Thoracic aorta (tissue), 2 donors: Measurements from ENCODE around the gene CXCL6. TPM values are rescaled to one million over a fixed set of nuclear protein-coding genes. Genes with fewer than 3 reads are reported as not detected.

Source experiments
- ATAC-seq: fragments of 150-250 bp; one replicate; pipeline ENCODE4 v1.8.0; 2017; ENCODE audit warnings: low read depth; ENCODE audit not compliant: insufficient number of reproducible peaks, low FRiP score
- DNase-seq: peaks from one replicate; pipeline ENCODE4 v3.0.0-alpha.2; 2020; ENCODE audit warnings: low spot score
- H3K27ac ChIP-seq, 2 donors: fragments of 200-600 bp; sonication (generic); 1 replicate in 1 of 2; 2 replicates in 1 of 2; pipeline ENCODE4 v1.5.1; 2016; ENCODE audit warnings: mild to moderate bottlenecking in 2 of 2, moderate library complexity in 2 of 2
- H3K27me3 ChIP-seq: fragments of 200-600 bp; sonication (generic); replicated peaks from 2 replicates; pipeline ENCODE4 v1.6.0; 2016; ENCODE audit warnings: mild to moderate bottlenecking; ENCODE audit not compliant: insufficient read depth
- H3K36me3 ChIP-seq: fragments of 200-600 bp; sonication (generic); one replicate; pipeline ENCODE4 v1.5.1; 2016
- H3K4me1 ChIP-seq, 2 donors: fragments of 200-600 bp; sonication (generic); 1 replicate in 1 of 2; 2 replicates in 1 of 2; pipeline versions ENCODE4 v1.5.1 to v1.6.0; 2016; ENCODE audit warnings: low read depth in 2 of 2, mild to moderate bottlenecking in 1 of 2; ENCODE audit not compliant: control insufficient read depth in 1 of 2
- H3K4me3 ChIP-seq: fragments of 200-600 bp; sonication (generic); 2 replicates; pipeline ENCODE4 v1.5.1; 2016; ENCODE audit warnings: mild to moderate bottlenecking
- H3K9me3 ChIP-seq: fragments of 200-600 bp; sonication (generic); 2 replicates; pipeline ENCODE4 v1.5.1; 2016
- CTCF ChIP-seq: fragments of 200-600 bp; sonication (generic); IDR thresholded peaks from one replicate; pipeline ENCODE4 v1.5.1; 2019; ENCODE audit warnings: antibody characterized with exemption
- total RNA-seq, 2 donors: library from RNA; depleted of rRNA; stranded (reverse); fragments of >200 nt; gene quantifications; one replicate each; pipeline versions ENCODE4 v1.1.0 to v1.2.3, GENCODE V29; 2016

Gene CXCL6
- total RNA-seq, result not detected

- TF ChIP-seq CTCF, result no peak
- Histone ChIP-seq H3K4me3 (peak within 1 kb of the TSS; percentile 71), H3K36me3 (no peaks in the 10 kb centered on the region), H3K27me3 (no peaks in the 10 kb centered on the region), H3K27ac (no peak within 1 kb of the TSS), H3K4me1 (peaks cover 6 to 12% of the 10 kb centered on the region in 2 donors), H3K9me3 (no peaks in the 10 kb centered on the region)
- no peak for ATAC-seq
- no peak for DNase-seq
These were observed at the start of gene CXCL6 for GRCh38 chr4:73836373-73837279. Gene CXCL6, plus strand, starts transcription at chr4:73836678. Its CDS starts 73 bp downstream, at chr4:73836751.

GRCh38 chr4:73788411-73788810 is 48.1 kb upstream of the CXCL6 start:
- Histone ChIP-seq H3K4me1 (no peaks in the 10 kb centered on the region), H3K4me3 (no peak overlapping the region), H3K27ac (no peak overlapping the region), H3K9me3 (no peaks in the 10 kb centered on the region), H3K27me3 (no peaks in the 10 kb centered on the region), H3K36me3 (no peaks in the 10 kb centered on the region)
- no peak for TF ChIP-seq CTCF
- ATAC-seq (no peak), DNase-seq (no peak)

- Histone ChIP-seq H3K4me3 (no peak overlapping the region), H3K27me3 (no peaks in the 10 kb centered on the region), H3K4me1 (peaks cover 0 to 6% of the 10 kb centered on the region in 2 donors), H3K27ac (no peak overlapping the region), H3K36me3 (no peaks in the 10 kb centered on the region), H3K9me3 (no peaks in the 10 kb centered on the region)
- ATAC-seq (no peak), DNase-seq (no peak)
- no peak for TF ChIP-seq CTCF
These were observed 37.6 kb upstream of the CXCL6 start for GRCh38 chr4:73798842-73799241.

- Histone ChIP-seq H3K9me3 (no peaks in the 10 kb centered on the region), H3K4me1 (peaks cover 0 to 6% of the 10 kb centered on the region in 2 donors), H3K36me3 (no peaks in the 10 kb centered on the region), H3K27ac (no peak overlapping the region), H3K4me3 (no peak overlapping the region), H3K27me3 (no peaks in the 10 kb centered on the region)
- ATAC-seq (no peak), DNase-seq (no peak)
- no peak for TF ChIP-seq CTCF
These were observed 36.3 kb upstream of the CXCL6 start for GRCh38 chr4:73800206-73800605.

GRCh38 chr4:73801692-73802091 is 34.8 kb upstream of the CXCL6 start:
- no peak overlapping the region for H3K4me3 ChIP-seq
- no peak for TF ChIP-seq CTCF
- H3K36me3 ChIP-seq, result no peaks in the 10 kb centered on the region
- H3K4me1 ChIP-seq, result peaks cover 0 to 6% of the 10 kb centered on the region in 2 donors
- H3K27ac ChIP-seq, result no peak overlapping the region
- H3K27me3 ChIP-seq, result no peaks in the 10 kb centered on the region
- no peaks in the 10 kb centered on the region for H3K9me3 ChIP-seq
- no peak for ATAC-seq
- no peak for DNase-seq
